H1 (cell line): Measurements from ENCODE around the gene SLC12A7. TPM values are rescaled to one million over a fixed set of nuclear protein-coding genes. Genes with fewer than 3 reads are reported as not detected.

Source experiments
- CTCF ChIA-PET: fragments of 300-600 bp; sonication (Branson Sonifier 250); formaldehyde crosslinking; loops from one replicate; lab custom pipeline; 2021; ENCODE audit not compliant: partially characterized antibody; lab: Charles Lee
- POLR2A ChIA-PET: fragments of 300-600 bp; sonication (Branson Sonifier 250); formaldehyde crosslinking; loops from one replicate; lab custom pipeline; 2021; ENCODE audit warnings: inconsistent platforms; ENCODE audit not compliant: partially characterized antibody; lab: Charles Lee
- DNase-seq, 2 experiments: peaks; one replicate each; pipeline versions ENCODE4 v3.0.0 to v3.0.0-alpha.2; 2010 to 2022; ENCODE audit warnings: low spot score in 2 of 2, low read depth in 1 of 2, mixed read lengths in 1 of 2
- FAIRE-seq: peaks from 2 replicates; lab custom pipeline; 2011; peaks lifted over from hg19 to GRCh38; lab: Jason Lieb, UNC
- H2AFZ ChIP-seq: 2 replicates; pipeline ENCODE4 v1.8.1; 2012; ENCODE audit warnings: low read length, inconsistent platforms
- H2AK5ac ChIP-seq: 2 replicates; pipeline ENCODE4 v1.6.1; 2013; ENCODE audit warnings: low read depth, low read length
- H2BK120ac ChIP-seq: replicated peaks from 2 replicates; pipeline ENCODE3; 2013; ENCODE audit warnings: low read depth, low read length, inconsistent platforms
- H2BK12ac ChIP-seq: 2 replicates; pipeline ENCODE4 v1.6.1; 2013; ENCODE audit warnings: low read depth, low read length
- H2BK15ac ChIP-seq: 2 replicates; pipeline ENCODE4 v1.6.1; 2013; ENCODE audit warnings: low read length
- H2BK20ac ChIP-seq: 2 replicates; pipeline ENCODE4 v1.6.1; 2013; ENCODE audit warnings: low read length
- H2BK5ac ChIP-seq: 2 replicates; pipeline ENCODE4 v1.6.1; 2013; ENCODE audit warnings: low read depth, low read length
- H3K14ac ChIP-seq: 2 replicates; pipeline ENCODE4 v1.6.1; 2013; ENCODE audit warnings: inconsistent platforms; ENCODE audit not compliant: insufficient read length
- H3K18ac ChIP-seq: 2 replicates; pipeline ENCODE4 v1.6.1; 2013; ENCODE audit warnings: low read length; ENCODE audit errors: extremely low read depth
- H3K23ac ChIP-seq: 2 replicates; pipeline ENCODE4 v1.6.1; 2013; ENCODE audit warnings: inconsistent platforms; ENCODE audit not compliant: insufficient read length
- H3K23me2 ChIP-seq: 2 replicates; pipeline ENCODE4 v1.6.1; 2013; ENCODE audit warnings: low read depth, low read length
- H3K27ac ChIP-seq: 2 replicates; pipeline ENCODE4 v1.6.1; 2011; ENCODE audit warnings: low read depth, low read length, inconsistent platforms
- H3K27me3 ChIP-seq, 4 experiments: replicated peaks in 1 of 4; 1 replicate in 1 of 4; 2 replicates in 3 of 4; pipeline versions ENCODE4 v1.6.1 to v1.8.1; 2011 to 2013; ENCODE audit warnings: low read length in 3 of 4, mild to moderate bottlenecking in 3 of 4, inconsistent platforms in 2 of 4, mixed read lengths in 2 of 4, moderate library complexity in 1 of 4; ENCODE audit not compliant: control insufficient read depth in 3 of 4, insufficient read depth in 3 of 4; ENCODE audit errors: extremely low read depth in 1 of 4
- H3K36me3 ChIP-seq, 4 experiments: 2 replicates each; pipeline versions ENCODE4 v1.6.1 to v1.8.1; 2011 to 2013; ENCODE audit warnings: mild to moderate bottlenecking in 4 of 4, low read length in 3 of 4, moderate library complexity in 2 of 4, control low read depth in 1 of 4, inconsistent platforms in 1 of 4; ENCODE audit not compliant: insufficient read depth in 4 of 4, control insufficient read depth in 2 of 4
- H3K4ac ChIP-seq: replicated peaks from 2 replicates; pipeline ENCODE3; 2013; ENCODE audit warnings: low read length, low read depth, mixed read lengths, inconsistent platforms; ENCODE audit not compliant: insufficient read length
- H3K4me1 ChIP-seq, 4 experiments: replicated peaks in 1 of 4; 1 replicate in 1 of 4; 2 replicates in 3 of 4; pipeline versions ENCODE4 v1.6.1 to v1.8.1; 2011 to 2013; ENCODE audit warnings: low read length in 3 of 4, inconsistent platforms in 2 of 4, mixed read lengths in 1 of 4; ENCODE audit not compliant: insufficient read depth in 4 of 4, control insufficient read depth in 3 of 4
- H3K4me2 ChIP-seq, 2 experiments: 2 replicates each; pipeline versions ENCODE4 v1.6.1 to v1.8.1; 2011 to 2013; ENCODE audit warnings: low read depth in 2 of 2, low read length in 2 of 2, control low read depth in 1 of 2, inconsistent platforms in 1 of 2, mild to moderate bottlenecking in 1 of 2; ENCODE audit not compliant: insufficient read depth in 1 of 2
- H3K4me3 ChIP-seq, 4 experiments: fragments of 200-600, 300-600 bp in 1 of 4; sonication (generic), shearing (Covaris generic), sonication (Bioruptor Twin) in 1 of 4; 2 replicates each; pipeline versions ENCODE4 v1.5.1 to v1.8.1; 2011 to 2016; ENCODE audit warnings: low read length in 4 of 4, low read depth in 3 of 4, control low read depth in 2 of 4, inconsistent platforms in 2 of 4, mild to moderate bottlenecking in 2 of 4, mixed read lengths in 1 of 4, moderate library complexity in 1 of 4; ENCODE audit not compliant: insufficient read depth in 2 of 4; ENCODE audit errors: extremely low read depth in 1 of 4
- H3K56ac ChIP-seq: replicated peaks from 2 replicates; pipeline ENCODE3; 2013; ENCODE audit warnings: low read depth, mild to moderate bottlenecking, mixed read lengths, low read length, inconsistent platforms; ENCODE audit not compliant: insufficient read length
- H3K79me1 ChIP-seq: 2 replicates; pipeline ENCODE4 v1.6.1; 2013; ENCODE audit warnings: low read depth, low read length, control low read depth
- H3K79me2 ChIP-seq, 2 experiments: 2 replicates each; pipeline versions ENCODE4 v1.6.1 to v1.8.1; 2012 to 2013; ENCODE audit warnings: low read length in 2 of 2, mild to moderate bottlenecking in 2 of 2, inconsistent platforms in 1 of 2; ENCODE audit not compliant: insufficient read depth in 2 of 2, control insufficient read depth in 1 of 2
- H3K9ac ChIP-seq, 4 experiments: replicated peaks in 1 of 4; 1 replicate in 1 of 4; 2 replicates in 3 of 4; pipeline versions ENCODE4 v1.6.1 to v1.8.1; 2011 to 2013; ENCODE audit warnings: low read depth in 3 of 4, low read length in 3 of 4, control low read depth in 2 of 4, mild to moderate bottlenecking in 2 of 4, moderate library complexity in 2 of 4, inconsistent platforms in 1 of 4; ENCODE audit errors: extremely low read depth in 1 of 4
- H3K9me3 ChIP-seq, 2 experiments: 2 replicates each; pipeline versions ENCODE4 v1.6.1 to v1.8.1; 2012 to 2013; ENCODE audit warnings: mild to moderate bottlenecking in 2 of 2, moderate library complexity in 2 of 2, control low read depth in 1 of 2, inconsistent platforms in 1 of 2, low read depth in 1 of 2, low read length in 1 of 2, mixed read lengths in 1 of 2; ENCODE audit not compliant: insufficient read depth in 2 of 2
- H4K20me1 ChIP-seq, 2 experiments: replicated peaks in 1 of 2; 2 replicates each; pipeline versions ENCODE3 to v1.8.1; 2011 to 2013; ENCODE audit warnings: inconsistent platforms in 2 of 2, low read length in 2 of 2, mild to moderate bottlenecking in 1 of 2; ENCODE audit not compliant: insufficient read depth in 2 of 2, control insufficient read depth in 1 of 2
- H4K5ac ChIP-seq: 2 replicates; pipeline ENCODE4 v1.6.1; 2013; ENCODE audit warnings: low read length, low read depth, mixed read lengths, inconsistent platforms; ENCODE audit not compliant: insufficient read length
- H4K8ac ChIP-seq: 2 replicates; pipeline ENCODE4 v1.8.0; 2013; ENCODE audit warnings: mild to moderate bottlenecking, moderate library complexity, low read length, inconsistent platforms; ENCODE audit not compliant: insufficient read depth; ENCODE audit errors: extremely low read depth
- H4K91ac ChIP-seq: replicated peaks from 2 replicates; pipeline ENCODE3; 2013; ENCODE audit warnings: low read length, mixed read lengths, inconsistent platforms; ENCODE audit not compliant: insufficient read length
- KDM1A ChIP-seq: fragments of 200-600, 300-600 bp; sonication (generic); IDR thresholded peaks from 2 replicates; pipeline ENCODE4 v1.7.1; 2016; ENCODE audit warnings: mild to moderate bottlenecking, low read length, borderline replicate concordance
- POLR2AphosphoS5 ChIP-seq: IDR thresholded peaks from 2 replicates; pipeline ENCODE4 v1.6.1; 2011; ENCODE audit warnings: low read depth, low read length
- POU5F1 ChIP-seq: IDR thresholded peaks from 2 replicates; pipeline ENCODE4 v1.6.1; 2011; ENCODE audit warnings: low read depth, mild to moderate bottlenecking, low read length, moderate library complexity
- RFX5 ChIP-seq: IDR thresholded peaks from 2 replicates; pipeline ENCODE4 v1.6.1; 2011; ENCODE audit warnings: low read depth, low read length, improper control_type of control experiment, borderline replicate concordance
- SAP30 ChIP-seq: fragments of 300-600 bp; sonication (generic); IDR thresholded peaks from 2 replicates; pipeline ENCODE4 v1.7.1; 2012; ENCODE audit warnings: low read length, moderate library complexity, mild to moderate bottlenecking, inconsistent platforms; ENCODE audit not compliant: insufficient read depth, insufficient replicate concordance
- WGBS, 2 experiments: shearing (Covaris generic) in 1 of 2; methylation state at CpG; one replicate each; pipeline versions ENCODE4 v1.1.6 to v1.1.7; 2013 to 2015; ENCODE audit warnings: low lambda C conversion rate in 2 of 2, mixed read lengths in 2 of 2, inconsistent platforms in 1 of 2, low coverage in 1 of 2, missing lambda C conversion rate in 1 of 2; ENCODE audit not compliant: insufficient replicate concordance in 2 of 2, insufficient coverage in 1 of 2, insufficient read length in 1 of 2; ENCODE audit errors: extremely low coverage in 1 of 2, missing lambda C conversion rate in 1 of 2; 5-methylcytosine and 5-hydroxymethylcytosine counted together
- polyA plus RNA-seq, 7 experiments: library from polyadenylated mRNA; depleted of rRNA in 3 of 7; stranded (reverse) in 5 of 7; unstranded in 2 of 7; fragments of >200 nt in 5 of 7; fragments of 200-250 nt in 2 of 7; gene quantifications; 1 replicate in 5 of 7; 2 replicates in 1 of 7; 4 replicates in 1 of 7; pipeline versions ENCODE4 v1.2.1 to v1.2.3, GENCODE V29; 2011 to 2013; ENCODE audit warnings: missing spikeins in 2 of 7, mixed read lengths in 2 of 7
- total RNA-seq: library from RNA; stranded (reverse); fragmentation: NEBNext Ultra II Directional; extraction: Animal tissue kit (Norgen Biotek cat#: 25700); gene quantifications from 2 replicates; pipeline ENCODE4 v1.2.1, GENCODE V29; 2021
- TF ChIP-seq, protein P1 (sequence below): IDR thresholded peaks from 2 replicates; pipeline ENCODE4 v1.6.1; 2012; ENCODE audit warnings: inconsistent platforms

The SLC12A7 gene
- total and polyA plus RNA-seq, 2 of the 8 experiments (the other 6 are each of a cell fraction or from before 2014, with no cell fraction given), result 23.5 to 39.7 TPM

DNA sequence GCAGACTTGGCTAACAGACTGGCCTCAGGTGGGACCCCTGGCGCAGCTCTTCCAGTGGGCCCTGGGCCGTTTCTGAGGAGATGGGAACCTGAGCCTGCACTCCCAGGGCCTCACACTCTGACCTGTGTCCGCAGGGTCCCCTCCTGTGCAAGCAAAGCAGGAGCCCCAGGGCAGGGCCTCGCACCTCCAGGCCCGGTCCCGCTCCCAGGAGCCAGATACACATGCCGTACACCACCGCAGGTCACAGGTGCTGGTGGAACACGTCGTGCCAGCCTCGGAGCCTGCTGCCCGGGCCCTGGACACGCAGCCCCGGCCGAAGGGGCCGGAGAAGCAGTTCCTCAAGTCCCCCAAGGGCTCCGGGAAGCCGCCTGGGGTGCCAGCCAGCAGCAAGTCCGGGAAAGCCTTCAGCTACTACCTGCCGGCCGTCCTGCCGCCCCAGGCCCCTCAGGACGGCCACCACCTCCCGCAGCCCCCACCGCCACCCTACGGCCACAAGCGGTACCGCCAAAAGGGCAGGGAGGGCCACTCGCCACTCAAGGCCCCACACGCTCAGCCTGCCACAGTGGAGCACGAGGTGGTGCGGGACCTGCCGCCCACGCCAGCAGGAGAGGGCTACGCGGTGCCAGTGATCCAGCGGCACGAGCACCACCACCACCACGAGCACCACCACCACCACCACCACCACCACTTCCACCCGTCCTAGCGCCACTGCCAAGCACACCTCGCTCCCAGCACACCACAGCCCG is 74.0 kb downstream of the SLC12A7 start:
- POLR2A ChIA-PET, result no interaction called here
- Histone ChIP-seq H2BK20ac (no peak overlapping the region), H4K20me1 (peaks cover 0 to 9% of the 10 kb centered on the region in 2 experiments), H4K8ac (peak overlapping the region; percentile 80; the same call in 1 of the 2 replicates), H3K79me2 (no peaks in the 10 kb centered on the region), H3K23me2 (peaks cover 17% of the 10 kb centered on the region; the same call in 1 of the 2 replicates), H3K27me3 (no peaks in the 10 kb centered on the region), H3K36me3 (no peaks in the 10 kb centered on the region), H3K79me1 (no peaks in the 10 kb centered on the region), H2BK15ac (no peak overlapping the region), H3K9me3 (peaks cover 10 to 19% of the 10 kb centered on the region in 2 experiments; a peak in 3 of 4 replicates), H3K9ac (no peak overlapping the region), H3K4me1 (no peaks in the 10 kb centered on the region; a peak in 1 of 7 replicates), H2BK120ac (no peak overlapping the region), H3K56ac (no peak overlapping the region), H2BK5ac (no peak overlapping the region), H3K4me3 (no peak overlapping the region), H2BK12ac (no peak overlapping the region), H3K27ac (no peak overlapping the region), H4K91ac (no peak overlapping the region), H2AFZ (no peak overlapping the region), H4K5ac (no peak overlapping the region), H3K23ac (no peak overlapping the region), H3K14ac (no peak overlapping the region), H3K4me2 (no peak overlapping the region), H3K18ac (no peak overlapping the region), H3K4ac (no peak overlapping the region), H2AK5ac (no peak overlapping the region)
- CTCF ChIA-PET, result interaction anchor here (0.5 to 1.5 kb wide), 5 partner anchors 18 to 245 kb away, joined by 3 to 4 read pairs (median 3); no protein-coding TSS in a partner anchor
- FAIRE-seq, result no peak
- TF ChIP-seq, protein P1, sequence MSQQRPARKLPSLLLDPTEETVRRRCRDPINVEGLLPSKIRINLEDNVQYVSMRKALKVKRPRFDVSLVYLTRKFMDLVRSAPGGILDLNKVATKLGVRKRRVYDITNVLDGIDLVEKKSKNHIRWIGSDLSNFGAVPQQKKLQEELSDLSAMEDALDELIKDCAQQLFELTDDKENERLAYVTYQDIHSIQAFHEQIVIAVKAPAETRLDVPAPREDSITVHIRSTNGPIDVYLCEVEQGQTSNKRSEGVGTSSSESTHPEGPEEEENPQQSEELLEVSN, result peak; percentile 66
- TF ChIP-seq POLR2AphosphoS5 (no peak), POU5F1 (no peak), KDM1A (no peak), SAP30 (no peak), RFX5 (no peak)
- DNase-seq, result no peak
- WGBS, 2 experiments, result 92% methylated on average over 22 of the region's 43 CpGs; no CpG with 5 or more reads in 1 of the 2 experiments
